Thoracic aorta endothelial cell (primary cell): Measurements from ENCODE around the gene ENDOG. TPM values are rescaled to one million over a fixed set of nuclear protein-coding genes. Genes with fewer than 3 reads are reported as not detected.

Experiments
- total RNA-seq: library from RNA; depleted of rRNA; stranded (reverse); fragments of >200 nt; gene quantifications from 2 replicates; pipeline ENCODE4 v1.2.3, GENCODE V29; 2012

ENDOG gene
- total RNA-seq = 18.3 and 20.5 TPM in 2 replicates

GRCh38 chr9:128818099-128818838, at the start of gene ENDOG:
TSS of gene ENDOG (plus strand) at chr9:128818500. CDS start at chr9:128818685, 185 bp downstream.

GRCh38 chr9:128771745-128772519, 46.4 kb upstream of the ENDOG start, which contains the start of gene ZER1:
TSS of gene ZER1 (minus strand) at chr9:128771927. CDS start at chr9:128755565, 16,362 bp downstream.

GRCh38 chr9:128786681-128787601, 31.4 kb upstream of the ENDOG start, which contains the start of gene TBC1D13:
TSS of gene TBC1D13 (plus strand) at chr9:128787253. CDS start at chr9:128787354, 101 bp downstream.

GRCh38 chr9:128829477-128830251, 11.4 kb downstream of the ENDOG start, which contains the start of gene SPOUT1:
TSS of gene SPOUT1 (minus strand) at chr9:128829794. CDS start at chr9:128829780, 14 bp downstream.

Other genes starting within 250 kb of the ENDOG start
- 57.2 and 67.6 TPM in 2 replicates for gene DYNC2I2, start 161.7 kb upstream of the ENDOG start, total RNA-seq
- gene SET, start 129.3 kb upstream of the ENDOG start, total RNA-seq = 676 and 721 TPM in 2 replicates
- gene PKN3, start 116.0 kb upstream of the ENDOG start, total RNA-seq = 20.6 and 31.9 TPM in 2 replicates
- gene ZDHHC12, start 94.4 kb upstream of the ENDOG start, total RNA-seq = 21.4 and 27.4 TPM in 2 replicates
- gene ZER1, start 46.6 kb upstream of the ENDOG start, total RNA-seq = 13.0 and 16.4 TPM in 2 replicates
- gene TBC1D13, start 31.2 kb upstream of the ENDOG start, total RNA-seq = 20.5 and 22.1 TPM in 2 replicates
- gene SPOUT1, start 11.3 kb downstream of the ENDOG start, total RNA-seq = 20.5 and 22.8 TPM in 2 replicates
- 8.5 and 9.0 TPM in 2 replicates for gene KYAT1, start 63.5 kb downstream of the ENDOG start, total RNA-seq
- 118 and 154 TPM in 2 replicates for gene LRRC8A, start 63.6 kb downstream of the ENDOG start, total RNA-seq
- 0.79 and 1.3 TPM in 2 replicates for gene PHYHD1, start 102.5 kb downstream of the ENDOG start, total RNA-seq
- 20.5 and 25.9 TPM in 2 replicates for gene DOLK, start 129.1 kb downstream of the ENDOG start, total RNA-seq
- gene NUP188, start 129.2 kb downstream of the ENDOG start, total RNA-seq = 76.3 and 85.9 TPM in 2 replicates
- gene SH3GLB2, start 209.8 kb downstream of the ENDOG start, total RNA-seq = 38.4 and 44.7 TPM in 2 replicates
- 18.2 and 24.1 TPM in 2 replicates for gene MIGA2, start 218.1 kb downstream of the ENDOG start, total RNA-seq